ENCODE results near the gene FAAH.

FAAH gene

DNA sequence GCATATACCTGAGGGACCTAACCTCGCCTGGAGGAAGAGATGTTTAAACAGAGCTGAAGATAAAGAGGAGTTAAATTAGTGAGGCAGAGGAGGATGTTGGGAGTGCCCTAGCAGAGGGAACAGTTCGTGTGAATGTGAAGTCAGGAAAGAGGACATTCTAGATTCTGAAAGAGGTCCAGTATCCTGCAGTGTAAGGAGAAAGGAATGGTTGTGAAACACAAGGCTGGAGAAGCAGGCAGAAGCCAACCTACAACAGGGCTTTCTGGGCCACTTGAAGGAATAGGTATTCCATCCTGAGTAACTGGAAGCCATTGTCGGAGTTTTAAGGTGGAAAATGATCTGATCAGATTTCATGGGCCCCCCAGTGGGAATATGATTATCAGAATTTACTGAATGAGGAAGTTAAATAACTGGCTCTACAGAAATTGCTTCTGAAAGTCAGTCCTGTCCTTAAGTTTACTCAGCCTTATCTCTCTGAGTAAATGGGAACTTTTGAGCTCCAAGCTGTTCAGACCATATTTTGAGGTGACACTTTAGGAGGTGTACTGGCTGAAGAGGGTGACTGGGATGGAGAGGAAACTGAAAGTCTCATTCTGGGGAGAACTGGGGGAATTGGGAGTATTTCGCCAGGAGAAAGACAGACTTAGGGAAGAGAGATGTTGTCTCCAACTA, 24.4 kb upstream of the FAAH start:
- Histone ChIP-seq H3K27me3 (ENCODE audit: control insufficient read depth, insufficient read depth, low read length) (no peaks in the 10 kb centered on the region), H3K4me2 (ENCODE audit: low read length) (no peak overlapping the region), H3K36me3 (ENCODE audit: insufficient read depth, low read length) (peaks cover 15% of the 10 kb centered on the region), H3K9me3 (replicated peaks; ENCODE audit: low read length) (no peaks in the 10 kb centered on the region), H3K4me3 (ENCODE audit: low read length) (no peak overlapping the region), H3K9ac (ENCODE audit: low read depth, low read length) (no peak overlapping the region), H3K4me1 (ENCODE audit: control insufficient read depth, insufficient read depth, low read length) (no peaks in the 10 kb centered on the region)

GRCh38 chr1:46370214-46370633, 23.9 kb upstream of the FAAH start:
- Histone ChIP-seq H3K9me3 (replicated peaks; ENCODE audit: low read length) (no peaks in the 10 kb centered on the region), H3K4me3 (ENCODE audit: low read length) (no peak overlapping the region), H3K9ac (ENCODE audit: low read depth, low read length) (no peak overlapping the region), H3K4me1 (ENCODE audit: control insufficient read depth, insufficient read depth, low read length) (no peaks in the 10 kb centered on the region), H3K36me3 (ENCODE audit: insufficient read depth, low read length) (peaks cover 13% of the 10 kb centered on the region), H3K27me3 (ENCODE audit: control insufficient read depth, insufficient read depth, low read length) (no peaks in the 10 kb centered on the region), H3K4me2 (ENCODE audit: low read length) (no peak overlapping the region)

GRCh38 chr1:46372431-46372830, 21.7 kb upstream of the FAAH start:
- H3K4me3 ChIP-seq (ENCODE audit: low read length) = no peak overlapping the region
- no peaks in the 10 kb centered on the region for H3K4me1 ChIP-seq (ENCODE audit: control insufficient read depth, insufficient read depth, low read length)
- no peaks in the 10 kb centered on the region for H3K27me3 ChIP-seq (ENCODE audit: control insufficient read depth, insufficient read depth, low read length)
- H3K36me3 ChIP-seq (ENCODE audit: insufficient read depth, low read length) = peaks cover 7% of the 10 kb centered on the region
- H3K9me3 ChIP-seq (replicated peaks; ENCODE audit: low read length) = no peaks in the 10 kb centered on the region
- no peak overlapping the region for H3K4me2 ChIP-seq (ENCODE audit: low read length)
- H3K9ac ChIP-seq (ENCODE audit: low read depth, low read length) = no peak overlapping the region

DNA sequence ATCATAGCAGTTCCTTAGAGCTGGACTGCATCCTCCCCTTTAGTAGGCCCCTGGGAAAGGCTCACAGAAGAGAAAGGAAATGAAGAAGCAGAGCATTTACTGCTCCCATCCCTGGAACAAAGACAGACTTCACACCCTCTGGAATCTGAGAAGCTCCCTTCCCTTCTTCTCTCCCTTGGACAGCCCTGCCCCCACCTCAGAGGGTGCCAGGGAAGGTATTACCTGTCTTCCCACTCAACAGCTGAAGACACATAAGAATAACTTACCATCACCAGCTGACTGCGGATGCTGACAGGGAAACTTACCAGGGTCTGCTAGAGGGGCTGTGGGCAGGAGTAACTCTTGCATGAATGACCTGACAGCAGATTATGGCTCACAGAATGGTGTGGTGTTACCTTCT, 14.1 kb upstream of the FAAH start:
- no peaks in the 10 kb centered on the region for H3K36me3 ChIP-seq (ENCODE audit: insufficient read depth, low read length)
- H3K27me3 ChIP-seq (ENCODE audit: control insufficient read depth, insufficient read depth, low read length) = no peaks in the 10 kb centered on the region
- no peaks in the 10 kb centered on the region for H3K9me3 ChIP-seq (replicated peaks; ENCODE audit: low read length)
- no peaks in the 10 kb centered on the region for H3K4me1 ChIP-seq (ENCODE audit: control insufficient read depth, insufficient read depth, low read length)
- no peak overlapping the region for H3K4me3 ChIP-seq (ENCODE audit: low read length)
- H3K4me2 ChIP-seq (ENCODE audit: low read length) = no peak overlapping the region
- H3K9ac ChIP-seq (ENCODE audit: low read depth, low read length) = no peak overlapping the region

DNA sequence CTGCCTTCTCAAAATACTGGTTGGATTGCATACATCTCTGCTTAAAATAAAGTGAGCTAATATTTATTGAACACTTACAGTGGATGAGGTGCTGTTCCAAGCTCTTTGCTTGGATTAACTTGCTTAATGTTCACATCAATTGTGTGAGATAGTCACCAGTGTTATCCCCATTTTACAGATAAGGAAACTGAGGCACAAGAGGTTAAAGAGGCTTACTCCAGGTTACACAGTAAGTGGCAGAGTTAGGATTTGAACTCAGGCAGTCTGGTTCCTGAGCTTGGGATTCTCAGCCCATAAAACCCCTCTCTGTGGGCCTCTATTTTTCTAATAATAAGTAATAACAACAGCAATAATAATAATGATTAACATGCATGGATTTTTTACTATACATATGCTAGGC, 13.6 kb upstream of the FAAH start:
- Histone ChIP-seq H3K36me3 (ENCODE audit: insufficient read depth, low read length) (no peaks in the 10 kb centered on the region), H3K9ac (ENCODE audit: low read depth, low read length) (no peak overlapping the region), H3K4me2 (ENCODE audit: low read length) (no peak overlapping the region), H3K27me3 (ENCODE audit: control insufficient read depth, insufficient read depth, low read length) (no peaks in the 10 kb centered on the region), H3K4me3 (ENCODE audit: low read length) (no peak overlapping the region), H3K4me1 (ENCODE audit: control insufficient read depth, insufficient read depth, low read length) (no peaks in the 10 kb centered on the region), H3K9me3 (replicated peaks; ENCODE audit: low read length) (no peaks in the 10 kb centered on the region)

DNA sequence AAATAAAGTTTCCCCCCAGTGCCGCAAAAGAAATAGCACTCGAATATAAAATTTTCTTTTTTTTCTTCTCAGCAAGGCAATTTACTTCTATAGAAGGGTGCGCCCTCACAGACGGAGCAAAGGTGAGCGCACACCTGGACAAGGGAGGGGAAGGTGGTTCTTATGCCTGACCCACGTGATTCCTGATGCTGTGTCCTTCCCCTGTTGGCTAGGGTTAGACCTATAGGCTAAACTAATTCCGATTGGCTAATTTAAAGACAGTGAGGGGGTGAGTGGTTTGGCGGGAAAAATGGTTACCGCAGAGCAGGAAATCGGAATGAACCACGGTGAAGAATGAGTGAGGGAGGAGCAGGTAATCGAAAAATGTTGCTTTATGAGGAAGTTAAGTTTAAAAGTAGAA, 607 bp upstream of the FAAH start:
- Histone ChIP-seq H3K27me3 (ENCODE audit: control insufficient read depth, insufficient read depth, low read length) (peaks cover 34% of the 10 kb centered on the region), H3K36me3 (ENCODE audit: insufficient read depth, low read length) (no peaks in the 10 kb centered on the region), H3K4me2 (ENCODE audit: low read length) (peak overlapping the region; percentile 91), H3K4me3 (ENCODE audit: low read length) (no peak overlapping the region), H3K9ac (ENCODE audit: low read depth, low read length) (no peak overlapping the region), H3K4me1 (ENCODE audit: control insufficient read depth, insufficient read depth, low read length) (peaks cover 8% of the 10 kb centered on the region), H3K9me3 (replicated peaks; ENCODE audit: low read length) (peaks cover 12% of the 10 kb centered on the region)

DNA sequence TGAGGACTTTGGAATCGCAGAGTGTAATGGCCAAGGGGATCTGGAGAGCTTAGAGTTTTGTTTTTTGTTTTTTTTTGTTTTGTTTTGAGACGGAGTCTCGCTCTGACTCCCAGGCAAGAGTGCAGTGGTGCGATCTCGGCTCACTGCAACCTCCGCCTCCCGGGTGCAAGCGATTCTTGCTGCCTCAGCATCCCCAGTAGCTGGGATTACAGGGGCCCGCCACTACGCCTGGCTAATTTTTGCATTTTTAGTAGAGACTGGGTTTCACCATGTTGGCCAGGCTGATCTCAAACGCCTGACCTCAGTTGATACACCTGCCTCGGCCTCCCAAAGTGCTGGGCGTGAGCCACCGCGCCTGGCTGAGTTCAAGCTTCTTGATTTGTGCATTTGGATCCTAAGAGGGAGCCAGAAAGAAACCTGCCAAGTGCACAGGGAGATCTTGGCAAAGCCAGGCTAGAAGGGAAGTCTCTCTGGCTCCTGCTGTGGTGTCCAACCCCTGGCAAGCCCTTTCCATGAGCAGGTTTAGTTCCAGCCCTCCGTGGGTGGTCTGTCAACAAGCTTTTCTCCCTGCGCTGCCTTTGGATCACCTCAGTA, 852 bp downstream of the FAAH start:
- peaks cover 8% of the 10 kb centered on the region for H3K4me1 ChIP-seq (ENCODE audit: control insufficient read depth, insufficient read depth, low read length)
- H3K36me3 ChIP-seq (ENCODE audit: insufficient read depth, low read length) = no peaks in the 10 kb centered on the region
- peaks cover 44% of the 10 kb centered on the region for H3K27me3 ChIP-seq (ENCODE audit: control insufficient read depth, insufficient read depth, low read length)
- peaks cover 12% of the 10 kb centered on the region for H3K9me3 ChIP-seq (replicated peaks; ENCODE audit: low read length)
- H3K4me2 ChIP-seq (ENCODE audit: low read length) = peak overlapping the region; percentile 91
- H3K4me3 ChIP-seq (ENCODE audit: low read length) = peak overlapping the region; percentile 69
- H3K9ac ChIP-seq (ENCODE audit: low read depth, low read length) = no peak overlapping the region

DNA sequence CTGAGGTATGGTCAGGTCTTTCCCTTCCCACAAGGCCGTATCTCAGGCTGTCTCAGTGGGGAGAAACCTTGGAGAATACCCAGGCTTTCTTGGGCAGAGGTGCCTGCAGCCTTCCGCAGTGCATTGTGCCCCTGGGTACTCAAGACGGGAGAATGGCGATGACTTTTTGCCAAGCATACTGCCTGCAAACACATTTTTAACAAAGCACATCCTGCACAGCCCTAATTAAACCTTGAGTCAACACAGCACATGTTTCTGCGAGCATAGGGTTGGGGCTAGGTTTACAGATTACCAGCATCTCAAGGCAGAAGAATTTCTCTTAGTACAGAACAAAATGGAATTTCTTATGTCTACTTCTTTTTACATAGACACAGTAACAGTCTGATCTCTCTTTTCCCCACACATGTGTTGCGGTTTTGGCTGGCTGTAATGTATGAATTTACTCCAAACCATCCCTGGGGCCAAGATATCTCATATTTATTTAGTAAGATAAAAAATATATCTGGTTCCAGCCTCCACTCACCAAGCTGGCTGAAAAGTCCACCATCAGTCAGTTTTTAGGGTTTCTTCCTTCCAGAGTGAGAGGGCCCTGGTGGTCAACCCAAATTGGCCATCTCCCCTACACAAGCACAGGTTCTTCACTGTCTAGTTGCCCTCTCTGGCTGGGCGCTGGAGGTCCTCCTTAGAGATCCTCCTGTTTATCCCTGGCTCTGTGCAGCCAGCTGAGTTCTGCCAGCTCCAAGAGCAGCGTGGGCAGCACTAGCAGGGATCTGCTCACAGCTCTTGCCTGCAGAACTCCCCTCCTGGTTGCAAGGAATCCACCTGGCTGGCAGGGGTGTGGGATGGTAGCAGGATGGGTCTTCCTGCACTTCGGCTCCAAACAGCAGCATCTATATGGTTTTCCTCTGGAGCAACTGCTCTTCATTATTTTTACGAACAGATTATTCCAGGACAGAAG, 2.6 kb downstream of the FAAH start:
- peaks cover 9% of the 10 kb centered on the region for H3K4me1 ChIP-seq (ENCODE audit: control insufficient read depth, insufficient read depth, low read length)
- H3K36me3 ChIP-seq (ENCODE audit: insufficient read depth, low read length) = no peaks in the 10 kb centered on the region
- H3K4me3 ChIP-seq (ENCODE audit: low read length) = no peak overlapping the region
- H3K4me2 ChIP-seq (ENCODE audit: low read length) = no peak overlapping the region
- no peak overlapping the region for H3K9ac ChIP-seq (ENCODE audit: low read depth, low read length)
- H3K27me3 ChIP-seq (ENCODE audit: control insufficient read depth, insufficient read depth, low read length) = peaks cover 48% of the 10 kb centered on the region
- H3K9me3 ChIP-seq (replicated peaks; ENCODE audit: low read length) = peaks cover 12% of the 10 kb centered on the region

GRCh38 chr1:46399307-46399706, 5.2 kb downstream of the FAAH start:
- Histone ChIP-seq H3K4me3 (ENCODE audit: low read length) (no peak overlapping the region), H3K4me1 (ENCODE audit: control insufficient read depth, insufficient read depth, low read length) (peaks cover 13% of the 10 kb centered on the region), H3K9ac (ENCODE audit: low read depth, low read length) (no peak overlapping the region), H3K9me3 (replicated peaks; ENCODE audit: low read length) (no peaks in the 10 kb centered on the region), H3K27me3 (ENCODE audit: control insufficient read depth, insufficient read depth, low read length) (peaks cover 40% of the 10 kb centered on the region), H3K36me3 (ENCODE audit: insufficient read depth, low read length) (no peaks in the 10 kb centered on the region), H3K4me2 (ENCODE audit: low read length) (no peak overlapping the region)

DNA sequence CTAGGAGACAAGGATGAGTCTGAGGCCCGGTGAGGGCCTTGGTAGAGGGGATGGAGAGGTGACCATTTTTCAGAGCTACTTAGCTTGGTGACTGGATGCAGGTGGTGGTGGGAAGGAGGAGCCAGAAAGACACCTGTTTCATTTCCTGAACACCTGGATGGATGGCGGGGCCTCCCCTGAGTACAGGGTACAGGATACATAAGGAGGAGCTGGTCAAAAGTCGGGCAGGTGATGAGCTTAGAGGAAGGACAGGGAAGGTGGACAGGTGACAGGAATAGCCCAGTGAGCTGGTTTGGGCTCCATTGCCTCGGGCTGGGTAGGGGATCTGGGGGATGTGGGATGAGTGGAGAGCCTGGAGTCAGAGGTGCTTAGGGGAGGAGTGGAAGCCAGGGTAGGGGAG, 6.3 kb downstream of the FAAH start:
- Histone ChIP-seq H3K9me3 (replicated peaks; ENCODE audit: low read length) (no peaks in the 10 kb centered on the region), H3K36me3 (ENCODE audit: insufficient read depth, low read length) (no peaks in the 10 kb centered on the region), H3K4me1 (ENCODE audit: control insufficient read depth, insufficient read depth, low read length) (peaks cover 8% of the 10 kb centered on the region), H3K4me2 (ENCODE audit: low read length) (no peak overlapping the region), H3K4me3 (ENCODE audit: low read length) (no peak overlapping the region), H3K9ac (ENCODE audit: low read depth, low read length) (no peak overlapping the region), H3K27me3 (ENCODE audit: control insufficient read depth, insufficient read depth, low read length) (peaks cover 30% of the 10 kb centered on the region)

- Histone ChIP-seq H3K4me2 (ENCODE audit: low read length) (no peak overlapping the region), H3K4me3 (ENCODE audit: low read length) (no peak overlapping the region), H3K9me3 (replicated peaks; ENCODE audit: low read length) (no peaks in the 10 kb centered on the region), H3K4me1 (ENCODE audit: control insufficient read depth, insufficient read depth, low read length) (peaks cover 13% of the 10 kb centered on the region), H3K9ac (ENCODE audit: low read depth, low read length) (no peak overlapping the region), H3K27me3 (ENCODE audit: control insufficient read depth, insufficient read depth, low read length) (peaks cover 25% of the 10 kb centered on the region), H3K36me3 (ENCODE audit: insufficient read depth, low read length) (no peaks in the 10 kb centered on the region)
These were observed 7.2 kb downstream of the FAAH start for GRCh38 chr1:46401154-46401913.
